Endodermal cell (in vitro differentiated cells): ENCODE data around the gene RAB44. TPM values are rescaled to one million over a fixed set of nuclear protein-coding genes. Genes with fewer than 3 reads are reported as not detected.
"Not testable (repeated sequence)": the region's sequence is repeated elsewhere in the genome, so short reads cannot be mapped to it uniquely, and the experiment has no call there.

ENCODE experiments used
- DNase-seq: peaks from one replicate; pipeline ENCODE4 v3.0.0-alpha.2; 2017
- H3K27ac ChIP-seq: 2 replicates; pipeline ENCODE4 v1.5.1; 2013; ENCODE audit warnings: mild to moderate bottlenecking, low read depth, low read length, moderate library complexity
- H3K27me3 ChIP-seq: 2 replicates; pipeline ENCODE4 v1.6.1; 2013; ENCODE audit warnings: mild to moderate bottlenecking, low read length, moderate library complexity; ENCODE audit not compliant: insufficient read depth, control insufficient read depth, poor library complexity, severe bottlenecking
- H3K36me3 ChIP-seq: 2 replicates; pipeline ENCODE4 v1.7.0; 2013; ENCODE audit warnings: mild to moderate bottlenecking, low read length, moderate library complexity; ENCODE audit not compliant: control insufficient read depth, insufficient read depth
- H3K4me1 ChIP-seq: one replicate; pipeline ENCODE4 v1.7.0; 2013; ENCODE audit warnings: low read length; ENCODE audit not compliant: control insufficient read depth, insufficient read depth
- H3K4me3 ChIP-seq: 2 replicates; pipeline ENCODE4 v1.5.1; 2013; ENCODE audit warnings: mild to moderate bottlenecking, low read length, moderate library complexity
- H3K9ac ChIP-seq: 2 replicates; pipeline ENCODE4 v1.6.1; 2013; ENCODE audit warnings: mild to moderate bottlenecking, low read length, moderate library complexity; ENCODE audit not compliant: poor library complexity, severe bottlenecking; ENCODE audit errors: extremely low read depth
- H3K9me3 ChIP-seq: 2 replicates; pipeline ENCODE4 v1.6.1; 2013; ENCODE audit warnings: mild to moderate bottlenecking, low read length, moderate library complexity; ENCODE audit not compliant: control insufficient read depth
- H3K27ac Mint-ChIP-seq: 2 replicates; pipeline ENCODE4 v1.8.0; 2020; ENCODE audit warnings: mixed read lengths
- H3K27me3 Mint-ChIP-seq: 2 replicates; pipeline ENCODE4 v1.8.0; 2021; ENCODE audit warnings: mild to moderate bottlenecking, mixed read lengths; ENCODE audit not compliant: insufficient read depth
- H3K36me3 Mint-ChIP-seq: 2 replicates; pipeline ENCODE4 v1.8.0; 2020; ENCODE audit warnings: low read depth, mixed read lengths
- H3K4me1 Mint-ChIP-seq: 2 replicates; pipeline ENCODE4 v1.8.0; 2020; ENCODE audit warnings: mixed read lengths
- H3K4me3 Mint-ChIP-seq: 2 replicates; pipeline ENCODE4 v1.8.0; 2020; ENCODE audit warnings: mild to moderate bottlenecking, moderate library complexity, mixed read lengths
- H3K9me3 Mint-ChIP-seq: 2 replicates; pipeline ENCODE4 v1.8.0; 2020; ENCODE audit warnings: mild to moderate bottlenecking, mixed read lengths
- WGBS, 2 experiments: methylation state at CpG; one replicate each; pipeline versions ENCODE4 v1.1.5 to v1.1.7; 2013; ENCODE audit warnings: missing lambda C conversion rate in 2 of 2, mixed read lengths in 1 of 2; ENCODE audit not compliant: insufficient coverage in 1 of 2, insufficient read length in 1 of 2; 5-methylcytosine and 5-hydroxymethylcytosine counted together
- total RNA-seq, 2 donors: library from RNA; stranded (reverse); fragmentation: NEBNext Ultra II Directional in 1 of 2; extraction: Animal tissue kit (Norgen Biotek cat#: 25700) in 1 of 2; gene quantifications; 2 replicates in 1 of 2; 3 replicates in 1 of 2; pipeline ENCODE4 v1.2.1, GENCODE V29; 2021
- TF ChIP-seq, protein P1 (sequence below): fragments of 200-600 bp; sonication (generic); conservative IDR thresholded peaks from 2 replicates; pipeline ENCODE4 v1.5.0; 2021; ENCODE audit warnings: antibody characterized with exemption, mild to moderate bottlenecking

The RAB44 gene
- total RNA-seq, 2 donors from 2014 or later: not detected

DNA sequence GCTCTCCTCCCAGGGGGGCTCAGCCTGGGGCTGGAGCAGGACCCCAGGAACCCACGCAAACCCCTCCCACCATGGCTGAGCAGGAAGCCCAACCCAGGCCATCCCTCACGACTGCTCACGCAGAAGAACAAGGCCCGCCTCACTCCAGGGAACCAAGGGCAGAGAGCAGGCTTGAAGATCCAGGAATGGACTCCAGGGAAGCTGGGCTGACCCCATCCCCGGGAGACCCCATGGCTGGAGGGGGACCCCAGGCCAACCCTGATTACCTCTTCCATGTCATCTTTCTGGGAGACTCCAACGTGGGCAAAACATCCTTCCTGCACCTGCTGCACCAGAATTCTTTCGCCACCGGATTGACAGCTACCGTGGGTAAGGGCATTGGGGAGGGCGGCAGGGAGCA, 24.7 kb downstream of the RAB44 start:
- no peak overlapping the region for H3K27ac Mint-ChIP-seq
- WGBS, 2 experiments: 91 to 94% methylated on average over 9 to 10 of the region's 10 CpGs

DNA sequence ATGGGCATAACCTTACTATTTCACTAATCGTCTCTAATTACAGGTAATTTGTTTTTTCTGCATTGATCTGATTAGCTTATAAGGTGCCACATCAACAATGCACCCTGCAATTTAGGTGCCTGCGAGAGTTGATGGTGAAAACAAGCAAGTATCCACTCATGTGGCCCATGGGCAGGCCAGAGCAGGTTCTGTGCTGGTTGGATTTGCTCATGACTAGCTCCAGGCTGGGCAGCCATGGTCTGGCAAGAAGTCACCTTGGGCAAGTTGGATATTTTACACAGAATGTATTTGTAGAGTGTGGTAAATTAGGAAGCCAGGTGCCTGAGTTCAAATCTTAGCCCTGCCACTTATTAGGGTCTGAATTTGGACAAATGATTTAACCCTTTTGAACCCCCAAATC, 25.3 kb downstream of the RAB44 start:
- no peaks in the 10 kb centered on the region for H3K36me3 ChIP-seq
- H3K27ac ChIP-seq: no peak overlapping the region
- peaks cover 1% of the 10 kb centered on the region for H3K4me1 Mint-ChIP-seq
- H3K9me3 ChIP-seq: no peaks in the 10 kb centered on the region
- no peaks in the 10 kb centered on the region for H3K27me3 ChIP-seq
- H3K9ac ChIP-seq: no peak overlapping the region
- no peak overlapping the region for H3K4me3 ChIP-seq
- 89 to 95% methylated on average over 2 of the region's 2 CpGs for WGBS, 2 experiments
- no peaks in the 10 kb centered on the region for H3K36me3 Mint-ChIP-seq
- H3K4me3 Mint-ChIP-seq: no peak overlapping the region
- TF ChIP-seq, protein P1, sequence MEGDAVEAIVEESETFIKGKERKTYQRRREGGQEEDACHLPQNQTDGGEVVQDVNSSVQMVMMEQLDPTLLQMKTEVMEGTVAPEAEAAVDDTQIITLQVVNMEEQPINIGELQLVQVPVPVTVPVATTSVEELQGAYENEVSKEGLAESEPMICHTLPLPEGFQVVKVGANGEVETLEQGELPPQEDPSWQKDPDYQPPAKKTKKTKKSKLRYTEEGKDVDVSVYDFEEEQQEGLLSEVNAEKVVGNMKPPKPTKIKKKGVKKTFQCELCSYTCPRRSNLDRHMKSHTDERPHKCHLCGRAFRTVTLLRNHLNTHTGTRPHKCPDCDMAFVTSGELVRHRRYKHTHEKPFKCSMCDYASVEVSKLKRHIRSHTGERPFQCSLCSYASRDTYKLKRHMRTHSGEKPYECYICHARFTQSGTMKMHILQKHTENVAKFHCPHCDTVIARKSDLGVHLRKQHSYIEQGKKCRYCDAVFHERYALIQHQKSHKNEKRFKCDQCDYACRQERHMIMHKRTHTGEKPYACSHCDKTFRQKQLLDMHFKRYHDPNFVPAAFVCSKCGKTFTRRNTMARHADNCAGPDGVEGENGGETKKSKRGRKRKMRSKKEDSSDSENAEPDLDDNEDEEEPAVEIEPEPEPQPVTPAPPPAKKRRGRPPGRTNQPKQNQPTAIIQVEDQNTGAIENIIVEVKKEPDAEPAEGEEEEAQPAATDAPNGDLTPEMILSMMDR: no peak
- H3K9me3 Mint-ChIP-seq: no peaks in the 10 kb centered on the region
- no peak for DNase-seq
- no peaks in the 10 kb centered on the region for H3K27me3 Mint-ChIP-seq
- H3K27ac Mint-ChIP-seq: no peak overlapping the region
- no peaks in the 10 kb centered on the region for H3K4me1 ChIP-seq

More for the DNA sequence above, 24.7 kb downstream of the RAB44 start:
- Histone ChIP-seq H3K36me3 (no peaks in the 10 kb centered on the region), H3K27me3 (no peaks in the 10 kb centered on the region), H3K27ac (no peak overlapping the region), H3K4me1 (no peaks in the 10 kb centered on the region), H3K9me3 (no peaks in the 10 kb centered on the region), H3K4me3 (no peak overlapping the region), H3K9ac (no peak overlapping the region)
- Mint-ChIP-seq H3K27me3 (no peaks in the 10 kb centered on the region), H3K36me3 (no peaks in the 10 kb centered on the region), H3K9me3 (no peaks in the 10 kb centered on the region), H3K4me1 (peaks cover 1% of the 10 kb centered on the region), H3K4me3 (no peak overlapping the region)
- no peak for DNase-seq
- TF ChIP-seq, protein P1: no peak

DNA sequence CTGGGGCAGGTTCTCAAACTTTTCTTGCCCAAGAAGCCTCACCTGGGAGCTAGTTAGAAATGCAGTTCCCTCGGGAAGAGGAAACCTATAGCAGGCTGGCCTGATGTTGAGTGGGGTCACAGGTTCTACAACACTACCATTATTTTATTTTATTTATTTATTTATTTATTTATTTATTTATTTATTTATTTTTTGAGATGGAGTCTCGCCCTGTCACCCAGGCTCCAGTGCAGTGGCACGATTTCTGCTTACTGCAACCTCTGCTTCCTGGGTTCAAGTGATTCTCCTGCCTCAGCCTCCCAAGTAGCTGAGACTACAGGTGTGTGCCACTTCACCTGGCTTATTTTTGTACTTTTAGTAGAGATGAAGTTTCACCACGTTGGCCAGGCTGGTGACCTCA, 26.4 kb downstream of the RAB44 start:
- not testable (repeated sequence) for H3K27ac ChIP-seq, H3K4me1 ChIP-seq, H3K36me3 ChIP-seq, H3K27ac Mint-ChIP-seq, H3K9ac ChIP-seq, H3K4me1 Mint-ChIP-seq, H3K27me3 ChIP-seq, H3K4me3 Mint-ChIP-seq, H3K9me3 Mint-ChIP-seq, H3K36me3 Mint-ChIP-seq, H3K27me3 Mint-ChIP-seq, DNase-seq, H3K9me3 ChIP-seq, H3K4me3 ChIP-seq
- WGBS, 2 experiments: 79 to 89% methylated on average over 2 to 4 of the region's 4 CpGs
